ENCODE results near the gene LPP. TPM values are rescaled to one million over a fixed set of nuclear protein-coding genes. Genes with fewer than 3 reads are reported as not detected.

The LPP gene
- total and polyA plus RNA-seq, 2 of the 13 experiments (the other 11 are each of a cell fraction or from before 2014, with no cell fraction given): 19.2 to 29.9 TPM

GRCh38 chr3:188712248-188712924 is 558.4 kb downstream of the LPP start (continued):
- TF ChIP-seq ZNF460 (CRISPR knock-in tag; IDR thresholded peaks at IDR 0.05; ENCODE audit: borderline replicate concordance) (no peak), CBX5 (CRISPR knock-in tag; IDR thresholded peaks at IDR 0.05; ENCODE audit: borderline replicate concordance) (no peak; the same call in 1 of the 2 replicates), NCOA1 (CRISPR knock-in tag; IDR thresholded peaks at IDR 0.05) (0 out of 2 replicates have a peak, but pooled peaks have one; percentile 37), PHB2 (IDR thresholded peaks at IDR 0.05; ENCODE audit: partially characterized antibody) (no peak), ISX (CRISPR knock-in tag; conservative IDR thresholded peaks at IDR 0.05) (no peak), SALL2 (CRISPR knock-in tag; IDR thresholded peaks at IDR 0.05) (no peak), ZFP62 (CRISPR knock-in tag; IDR thresholded peaks at IDR 0.05) (no peak), ZNF383 (CRISPR knock-in tag; IDR thresholded peaks at IDR 0.05; ENCODE audit: borderline replicate concordance) (no peak), NFKBIZ (CRISPR knock-in tag; IDR thresholded peaks at IDR 0.05) (no peak), ZC3H13 (CRISPR knock-in tag; IDR thresholded peaks at IDR 0.05) (no peak), GLMP (CRISPR knock-in tag; IDR thresholded peaks at IDR 0.05; ENCODE audit: borderline replicate concordance) (no peak), ZNF546 (CRISPR knock-in tag; conservative IDR thresholded peaks at IDR 0.05) (no peak), ZNF446 (CRISPR knock-in tag; IDR thresholded peaks at IDR 0.05) (no peak), TBL1XR1 (IDR thresholded peaks at IDR 0.05; ENCODE audit: borderline replicate concordance, low read length, partially characterized antibody) (no peak), ZNF513 (CRISPR knock-in tag; conservative IDR thresholded peaks at IDR 0.05) (no peak), TEF (CRISPR knock-in tag; IDR thresholded peaks at IDR 0.05) (no peak), ZNF138 (CRISPR knock-in tag; IDR thresholded peaks at IDR 0.05; ENCODE audit: low read depth) (0 out of 2 replicates have a peak, but pooled peaks have one; percentile 32), CHD2 (IDR thresholded peaks at IDR 0.05; ENCODE audit: low read depth, low read length) (no peak), FOSL2 (CRISPR knock-in tag; IDR thresholded peaks at IDR 0.05) (peak; percentile 65), ZNF503 (CRISPR knock-in tag; IDR thresholded peaks at IDR 0.05) (no peak; the same call in 1 of the 2 replicates), HDAC2 (CRISPR knock-in tag; IDR thresholded peaks at IDR 0.05) (peak; percentile 73; the same call in 1 of the 2 replicates), MEIS1 (CRISPR knock-in tag; IDR thresholded peaks at IDR 0.05; ENCODE audit: borderline replicate concordance) (no peak), ATF5 (CRISPR knock-in tag; IDR thresholded peaks at IDR 0.05; ENCODE audit: low read depth) (no peak), TGIF2 (CRISPR knock-in tag; IDR thresholded peaks at IDR 0.05) (no peak), HIVEP1 (CRISPR knock-in tag; IDR thresholded peaks at IDR 0.05) (no peak), RBM22 (optimal IDR thresholded peaks at IDR 0.05; ENCODE audit: low read length) (peak; percentile 65)
